Activated CD8-positive, alpha-beta memory T cell treated with anti-CD3 and anti-CD28 coated beads for 4 hours (primary cell): ENCODE data around the gene CALR.
"Not testable (repeated sequence)": the region's sequence is repeated elsewhere in the genome, so short reads cannot be mapped to it uniquely, and the experiment has no call there.

Experiments
- DNase-seq, 2 donors: peaks; one replicate each; pipeline ENCODE4 v3.0.0-alpha.2; 2020; ENCODE audit warnings: low read depth in 2 of 2

Gene CALR

DNA sequence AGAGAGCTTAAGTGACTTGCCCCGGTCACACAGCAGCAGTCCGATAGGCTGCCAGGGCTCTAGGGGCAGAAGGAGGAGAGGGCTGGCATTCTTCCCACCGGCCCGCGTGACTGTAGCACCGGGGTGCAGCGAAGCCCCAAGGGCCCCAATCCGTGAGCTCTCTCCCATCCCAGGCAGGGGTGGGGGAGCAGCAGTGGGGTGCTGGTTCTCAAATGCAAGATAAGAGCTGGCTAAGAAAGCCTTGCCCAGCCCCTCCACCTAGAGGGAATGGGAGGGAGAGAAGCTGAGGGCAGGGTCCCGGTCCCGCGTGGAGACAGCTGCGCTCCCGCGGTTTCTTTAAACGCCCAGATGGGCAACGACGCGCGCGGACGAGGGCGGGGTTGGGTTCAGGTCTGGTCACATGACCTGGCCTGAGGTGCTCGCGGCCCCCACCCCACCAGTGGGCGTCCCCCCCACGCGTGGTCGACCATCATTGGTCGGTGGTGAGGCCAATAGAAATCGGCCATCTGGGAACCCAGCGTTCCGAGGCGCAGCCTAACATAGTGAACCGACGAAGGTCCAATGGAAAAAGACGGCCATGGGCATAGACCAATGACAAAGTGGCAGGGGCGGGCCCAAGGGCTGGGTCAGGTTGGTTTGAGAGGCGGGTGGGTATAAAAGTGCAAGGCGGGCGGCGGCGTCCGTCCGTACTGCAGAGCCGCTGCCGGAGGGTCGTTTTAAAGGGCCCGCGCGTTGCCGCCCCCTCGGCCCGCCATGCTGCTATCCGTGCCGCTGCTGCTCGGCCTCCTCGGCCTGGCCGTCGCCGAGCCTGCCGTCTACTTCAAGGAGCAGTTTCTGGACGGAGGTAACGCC is at the start of gene CALR:
CALR (plus strand) TSS at position 683 of the 852 bp plus-strand sequence; CDS start at position 754, 71 bp downstream.
- peak; percentile 98 to 99 for DNase-seq

DNA sequence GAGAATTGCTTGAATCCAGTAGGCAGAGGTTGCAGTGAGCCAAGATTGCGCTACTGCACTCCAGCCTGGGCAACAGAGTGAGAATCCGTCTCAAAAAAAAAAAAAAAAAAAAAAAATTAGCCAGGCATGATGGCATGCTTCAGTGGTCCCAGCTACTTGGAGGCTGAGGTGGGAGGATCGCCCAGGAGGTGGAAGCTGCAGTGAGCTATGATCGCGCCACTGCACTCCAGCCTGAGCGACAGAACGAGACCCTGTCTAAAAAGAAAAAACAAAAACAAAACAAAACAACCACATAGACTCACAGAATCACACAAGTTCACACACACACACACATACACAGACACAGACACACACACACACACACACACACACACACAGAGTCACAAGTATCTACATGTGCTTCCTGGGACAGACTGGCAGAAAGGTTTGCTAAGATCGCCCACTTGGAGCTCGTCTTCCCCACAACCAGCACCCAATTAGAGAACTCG is 48.1 kb upstream of the CALR start:
- DNase-seq = not testable (repeated sequence)

DNA sequence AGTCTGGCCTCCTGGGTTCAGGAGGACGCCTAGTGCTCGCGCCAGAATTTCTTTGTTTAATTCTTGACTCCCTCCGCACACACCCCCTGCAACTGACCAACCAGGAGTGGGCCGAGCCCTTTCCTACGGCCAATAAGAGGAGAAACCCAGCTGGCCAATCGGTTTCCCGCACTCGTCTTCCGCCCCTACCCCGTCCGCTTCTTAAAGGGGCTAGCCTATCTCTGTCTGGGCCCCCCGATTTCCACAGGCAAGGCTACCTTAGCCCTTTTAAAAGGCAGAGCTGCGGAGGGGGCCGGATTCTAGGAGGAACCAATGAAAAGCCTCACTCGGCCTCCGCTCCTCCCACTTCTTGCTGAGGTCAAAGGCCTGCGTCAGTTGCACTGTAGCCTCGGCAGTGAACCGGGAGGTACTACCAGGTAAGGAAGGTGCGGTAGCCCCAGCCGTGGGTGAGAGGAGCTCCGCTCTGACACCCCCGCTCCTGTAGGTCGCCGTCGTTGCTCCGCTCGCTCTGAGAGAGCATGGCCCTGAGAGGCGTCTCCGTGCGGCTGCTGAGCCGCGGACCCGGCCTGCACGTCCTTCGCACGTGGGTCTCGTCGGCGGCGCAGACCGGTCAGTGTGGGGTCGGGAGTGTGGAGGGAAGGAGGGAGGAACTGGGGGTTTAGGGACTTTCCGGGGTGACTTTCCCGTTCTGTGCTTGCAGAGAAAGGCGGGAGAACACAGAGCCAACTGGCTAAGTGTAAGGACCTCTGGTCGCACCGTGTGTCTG is 47.4 kb upstream of the CALR start, which contains the start of gene GCDH:
GCDH (plus strand) TSS at position 374 of the 766 bp plus-strand sequence; CDS start at position 519, 145 bp downstream.
- DNase-seq = peak; percentile 87 to 96

DNA sequence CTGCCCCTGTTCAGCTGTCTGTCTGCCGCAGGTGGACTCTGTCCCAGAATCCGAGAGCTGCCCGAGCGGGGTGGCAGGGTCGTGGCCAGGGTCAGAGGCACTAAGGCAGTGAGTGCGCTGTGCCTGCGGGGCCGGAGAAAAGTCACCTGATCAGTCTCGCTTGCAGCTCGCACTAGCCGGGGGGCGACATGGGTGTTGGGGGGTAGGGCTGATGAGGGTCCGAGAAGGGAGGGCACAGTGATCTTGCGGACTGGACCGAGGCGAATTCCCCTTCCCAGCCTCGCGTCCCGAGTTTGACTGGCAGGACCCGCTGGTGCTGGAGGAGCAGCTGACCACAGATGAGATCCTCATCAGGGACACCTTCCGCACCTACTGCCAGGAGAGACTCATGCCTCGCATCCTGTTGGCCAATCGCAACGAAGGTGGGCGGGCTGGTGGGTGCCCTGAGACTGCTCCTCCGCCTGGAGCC is 46.8 kb upstream of the CALR start:
- DNase-seq = no peak

DNA sequence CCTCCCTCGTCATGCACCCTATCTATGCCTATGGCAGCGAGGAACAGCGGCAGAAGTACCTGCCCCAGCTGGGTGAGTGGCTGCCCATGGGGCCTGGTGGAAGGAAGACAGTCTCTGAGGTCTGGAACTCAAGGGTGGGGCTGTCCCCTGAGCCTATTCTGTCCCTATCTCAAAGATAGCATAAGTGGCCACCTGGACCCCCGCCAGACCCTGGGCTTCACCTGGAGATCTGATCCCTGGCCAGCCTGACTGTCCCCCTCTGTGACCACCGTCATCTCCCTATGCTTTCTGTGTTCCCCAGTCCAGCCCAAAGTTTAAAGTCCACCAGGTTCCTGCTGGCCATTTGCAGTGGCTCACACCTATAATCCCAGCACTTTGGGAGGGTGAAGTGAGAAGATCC is 44.8 kb upstream of the CALR start:
- no peak for DNase-seq

DNA sequence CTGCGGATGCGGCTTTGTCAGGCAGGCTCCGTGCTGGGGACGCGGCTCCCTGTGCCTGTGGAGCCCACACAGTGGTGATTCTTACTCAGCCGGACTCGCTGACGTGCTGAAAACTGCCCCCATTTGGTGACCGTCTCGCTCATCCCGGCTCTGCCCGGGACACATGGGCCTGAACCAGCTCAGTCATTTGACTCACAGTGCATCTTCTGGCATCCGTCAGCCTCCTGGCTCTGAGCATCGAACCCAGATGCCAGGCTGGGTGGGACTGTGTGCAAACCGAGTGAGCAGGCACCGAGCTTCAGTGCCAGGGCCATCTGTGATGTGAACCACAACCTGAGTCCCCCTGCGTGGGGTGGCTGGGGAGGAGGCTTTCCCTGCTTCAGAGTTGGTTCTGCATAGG is 41.9 kb upstream of the CALR start:
- DNase-seq = no peak

DNA sequence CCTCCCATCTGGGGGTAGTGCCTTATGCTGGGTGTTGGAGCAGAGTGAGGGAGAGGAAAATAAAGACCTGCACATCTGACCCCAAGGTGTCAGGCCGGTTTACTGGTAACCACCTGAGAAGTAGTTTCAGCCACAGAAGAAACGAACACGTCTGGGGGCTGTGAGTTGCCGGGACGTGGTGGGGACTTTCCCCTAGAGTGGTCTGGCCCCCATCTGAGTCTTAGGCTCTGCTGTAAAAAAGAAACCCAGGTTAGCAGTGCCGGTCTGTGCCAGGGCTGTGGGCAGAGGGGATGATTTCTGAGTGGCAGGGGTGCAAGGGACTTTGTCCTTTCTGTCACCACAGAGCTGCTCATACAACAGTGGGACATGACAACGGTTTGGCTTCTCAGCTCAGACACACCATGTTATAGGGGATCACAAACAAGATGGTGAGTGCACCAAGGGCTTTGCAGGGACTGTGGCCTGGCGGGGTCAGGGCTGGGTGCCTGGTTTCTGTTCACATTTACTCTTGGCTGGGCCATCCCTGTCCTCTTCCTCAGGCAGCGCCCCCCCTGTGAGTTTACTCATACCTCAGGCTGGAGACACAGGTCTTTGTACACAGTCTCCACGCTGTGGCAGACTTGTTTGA is 38.4 kb upstream of the CALR start:
- DNase-seq = no peak

DNA sequence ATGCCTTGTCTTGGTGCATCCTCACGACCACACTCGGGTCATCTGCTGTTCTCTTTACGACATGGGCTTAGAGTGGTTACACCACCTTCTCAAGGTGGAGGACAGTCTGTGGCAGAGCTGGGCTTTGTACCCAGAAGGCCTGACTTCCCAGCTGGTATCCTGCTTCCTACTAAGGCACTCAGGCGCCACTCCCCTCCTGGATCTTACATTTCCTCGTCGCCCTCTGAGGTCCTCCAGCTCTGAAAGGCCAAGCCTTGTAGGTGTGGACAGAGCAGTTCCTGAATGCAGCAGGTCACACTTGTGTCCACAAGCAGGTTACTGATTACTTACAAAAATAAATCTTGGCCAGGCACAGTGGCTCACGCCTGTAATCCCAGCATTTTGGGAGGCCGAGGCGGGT is 31.2 kb upstream of the CALR start:
- no peak for DNase-seq

DNA sequence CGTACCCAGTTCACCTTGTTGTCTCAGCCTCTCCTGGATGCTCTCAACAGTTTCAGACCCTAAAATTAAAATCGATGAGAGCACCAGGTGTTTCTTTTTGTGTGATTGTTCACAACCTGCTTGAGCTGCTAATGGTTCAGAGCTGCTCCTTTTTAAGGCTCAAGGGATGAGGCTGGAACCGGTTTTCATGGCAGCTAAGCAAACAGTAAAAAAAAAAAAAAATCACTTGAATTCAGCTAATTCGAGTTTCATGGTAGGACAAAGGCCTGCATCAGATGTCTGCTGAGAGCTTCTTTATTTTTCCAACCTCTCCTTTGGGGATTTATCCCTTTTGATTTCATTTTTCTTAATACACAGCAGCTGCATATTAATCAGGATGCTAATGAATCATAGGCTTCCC is 25.8 kb upstream of the CALR start:
- DNase-seq = no peak

DNA sequence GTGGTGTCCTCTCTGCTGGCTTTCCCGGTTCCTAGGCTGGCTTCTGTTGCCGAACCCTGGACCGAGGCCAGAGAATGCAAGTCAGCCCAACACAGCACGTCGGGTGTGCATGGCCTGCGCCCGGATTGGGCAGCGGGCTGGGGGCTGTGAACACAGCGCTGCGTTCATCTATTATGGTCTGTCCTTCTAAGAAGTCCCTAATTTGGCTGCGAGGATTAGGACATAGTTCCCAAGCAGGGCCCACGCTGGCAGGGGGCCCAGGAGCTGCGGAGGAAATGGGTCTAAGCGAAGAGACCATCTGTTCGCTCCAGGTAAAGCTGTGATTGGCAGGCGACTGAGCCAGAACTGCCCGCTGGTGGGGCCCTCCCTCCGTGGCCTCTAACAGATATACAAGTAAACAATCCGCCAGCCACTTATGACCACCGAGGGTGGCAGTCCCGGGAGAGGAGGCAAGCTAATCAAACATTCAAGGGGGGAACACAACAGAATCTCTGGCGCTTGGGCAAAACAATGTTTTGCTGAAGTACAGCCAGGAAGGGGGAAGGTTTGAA is 25.3 kb upstream of the CALR start:
- DNase-seq = no peak

DNA sequence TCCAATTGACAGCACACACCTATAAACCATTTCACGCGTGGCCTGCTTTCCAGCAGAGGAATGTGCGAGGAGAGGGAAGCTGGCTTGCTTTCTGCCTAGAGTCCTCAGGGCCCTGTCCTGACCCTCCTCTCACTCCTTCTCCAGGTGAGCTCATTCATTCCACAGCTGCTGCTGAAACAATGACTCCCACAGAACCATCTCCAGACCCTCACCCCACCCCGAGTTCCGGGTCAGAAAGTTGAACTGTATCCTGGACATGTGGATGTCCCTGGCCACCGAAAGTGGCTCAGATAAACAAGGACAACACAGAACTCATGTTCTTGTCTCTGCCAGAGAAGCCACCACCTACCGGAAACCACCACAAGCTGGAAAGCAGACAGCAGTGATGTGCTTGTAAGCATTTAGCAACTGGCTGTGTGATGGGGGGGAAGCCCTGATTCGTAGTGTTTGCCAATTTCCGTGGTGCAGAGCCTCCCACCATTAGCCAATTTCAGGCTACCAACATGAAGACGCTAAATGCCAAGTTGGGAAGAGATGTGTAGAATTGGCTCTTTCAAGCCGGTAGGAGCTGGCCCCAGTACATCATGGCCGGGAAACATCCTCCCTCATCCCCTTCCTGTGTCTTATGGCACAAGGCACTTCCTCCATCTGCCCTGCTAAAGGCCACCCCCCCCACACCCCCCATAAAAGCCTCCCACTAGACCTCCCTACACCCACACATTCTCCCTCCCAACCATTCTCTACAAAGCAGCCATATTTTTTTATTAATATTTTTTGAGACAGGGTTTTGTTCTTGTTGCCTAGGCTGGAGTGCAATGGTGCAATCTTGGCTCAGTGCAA is 24.3 kb upstream of the CALR start:
- DNase-seq = no peak

DNA sequence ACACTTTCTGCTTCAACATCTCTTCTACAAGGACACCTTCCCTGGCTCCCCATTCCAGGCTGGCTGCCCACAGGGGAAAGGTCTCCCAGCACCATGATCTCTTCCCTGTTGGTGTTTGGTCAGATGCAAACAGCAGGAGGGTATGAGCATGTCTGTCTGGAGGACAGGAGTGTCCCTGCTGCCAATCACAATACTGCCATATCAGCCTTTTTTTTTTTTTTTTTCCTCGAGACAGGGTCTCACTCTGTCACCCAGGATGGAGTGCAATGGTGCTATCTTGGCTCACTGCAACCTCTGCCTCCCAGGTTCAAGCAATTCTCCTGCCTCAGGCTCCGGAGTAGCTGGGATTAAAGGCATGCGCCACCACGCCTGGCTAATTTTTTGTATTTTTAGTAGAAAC is 22.5 kb upstream of the CALR start:
- not testable (repeated sequence) for DNase-seq

DNA sequence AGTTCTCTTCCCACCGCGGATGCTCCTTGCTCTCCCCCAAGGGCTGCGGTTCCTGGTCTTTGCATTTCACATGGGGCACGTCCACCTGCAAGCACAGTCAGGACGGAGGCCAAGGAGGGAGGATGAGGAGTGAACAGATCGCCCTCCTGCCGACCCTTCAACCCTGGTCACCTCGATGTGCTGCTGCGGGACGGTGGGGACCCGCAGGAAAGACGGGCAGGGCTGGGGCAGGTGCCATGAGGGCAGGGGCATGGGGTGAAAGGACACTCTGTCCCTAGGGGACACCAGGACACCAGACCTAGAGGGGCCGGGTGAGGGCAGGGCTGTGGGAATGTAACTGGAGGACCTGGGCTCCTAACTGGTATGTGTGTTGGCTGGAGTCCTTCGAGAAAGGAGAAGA is 20.2 kb upstream of the CALR start:
- no peak for DNase-seq

DNA sequence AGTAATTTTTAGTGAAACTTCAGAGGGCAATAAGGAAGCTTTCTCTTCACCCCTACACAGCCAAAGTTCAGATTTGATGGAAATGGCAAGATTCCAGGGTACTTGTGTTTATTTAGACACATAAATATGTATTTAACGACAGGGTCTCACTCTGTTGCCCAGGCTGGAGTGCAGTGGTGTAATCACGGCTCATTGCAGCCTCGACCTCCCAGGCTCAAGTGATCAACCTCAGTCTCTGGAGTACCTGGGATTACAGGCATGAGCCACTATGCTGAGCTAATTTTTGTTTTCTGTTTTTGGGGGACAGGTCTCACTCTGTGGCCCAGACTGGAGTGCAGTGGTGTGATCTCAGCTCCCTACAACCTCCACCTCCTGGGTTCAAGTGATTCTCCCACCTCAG is 17.4 kb upstream of the CALR start:
- no peak for DNase-seq

DNA sequence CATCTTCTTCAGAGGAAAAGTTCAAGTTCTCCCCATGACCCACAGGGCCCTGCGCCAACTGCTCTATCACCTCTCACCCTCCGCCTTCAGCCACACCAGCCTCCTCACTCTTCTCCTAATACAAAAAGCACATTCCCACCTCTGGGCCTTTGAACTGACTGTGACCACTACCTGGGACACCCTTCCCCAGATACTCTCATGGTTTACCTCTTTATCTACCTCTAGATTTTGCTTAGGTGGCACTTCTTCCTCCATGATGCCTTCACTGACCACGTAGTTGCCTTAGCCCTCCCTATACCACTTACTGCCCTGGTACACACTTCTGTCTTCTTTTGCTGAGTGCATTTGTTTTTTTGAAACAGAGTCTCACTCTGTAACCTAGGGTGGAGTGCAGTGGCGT is 15.4 kb upstream of the CALR start:
- no peak for DNase-seq

DNA sequence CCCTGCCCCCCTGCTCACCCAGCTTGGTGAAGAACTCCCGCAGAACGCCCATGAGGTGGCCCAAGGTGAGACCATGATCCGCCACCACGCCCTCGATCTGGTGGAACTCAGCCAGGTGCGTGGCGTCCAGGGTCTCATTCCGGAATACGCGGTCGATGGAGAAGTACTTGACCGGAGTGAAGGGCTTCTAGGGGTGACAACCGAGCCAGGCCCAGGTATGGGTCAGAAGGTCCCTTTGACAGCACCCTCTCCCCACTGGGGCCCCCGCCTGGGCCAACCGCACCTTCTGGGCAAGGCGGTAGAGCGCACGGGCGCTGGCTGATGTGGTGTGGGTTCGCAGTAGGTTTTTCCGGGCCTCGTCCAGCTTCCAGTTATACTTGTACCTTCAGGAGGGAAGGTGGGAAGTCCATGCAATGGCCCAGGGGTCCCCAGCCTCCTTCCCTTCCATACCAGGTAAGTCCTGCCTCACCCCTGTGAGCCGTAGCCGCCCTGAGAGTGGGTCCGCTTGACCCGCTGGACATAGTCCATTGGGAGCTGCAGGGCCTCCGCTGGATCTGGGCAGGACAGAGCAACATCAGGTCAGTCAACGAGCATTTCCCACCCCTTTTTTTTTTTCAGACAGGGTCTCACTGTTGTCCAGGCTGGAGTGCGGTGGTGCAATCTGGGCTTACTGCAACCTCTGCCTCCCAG is 13.6 kb upstream of the CALR start:
- no peak for DNase-seq

DNA sequence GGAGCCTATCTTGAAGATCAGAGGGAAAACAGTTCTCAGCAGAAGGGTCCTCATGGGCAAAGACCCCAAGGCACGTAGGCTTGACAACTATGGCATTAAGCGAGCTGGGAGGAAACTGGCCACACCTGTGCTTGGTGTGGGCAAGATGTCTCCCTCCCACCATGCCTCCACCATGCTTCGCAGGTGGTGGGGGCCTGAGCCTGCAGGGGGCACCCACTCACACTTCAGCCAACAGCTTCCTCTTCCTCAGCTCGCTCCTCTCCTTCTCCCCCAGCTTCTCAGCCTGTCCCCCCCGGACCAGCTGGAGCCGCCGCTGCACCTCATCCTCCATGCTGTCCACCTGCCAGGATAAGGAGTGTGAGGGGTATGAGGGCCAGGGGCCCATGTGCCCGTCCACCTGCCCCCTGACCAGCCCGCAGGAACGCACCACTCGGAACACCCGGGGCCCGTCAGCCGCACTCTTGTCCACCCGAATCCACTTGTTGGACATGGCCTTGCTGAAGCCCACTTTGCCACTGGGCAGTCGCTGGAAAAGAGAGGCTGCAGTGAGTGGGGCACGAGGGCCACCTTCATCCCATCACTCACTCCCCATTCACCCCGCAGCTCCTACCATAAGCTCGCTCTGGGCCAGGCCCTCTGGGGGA is 8.3 kb upstream of the CALR start:
- no peak for DNase-seq

DNA sequence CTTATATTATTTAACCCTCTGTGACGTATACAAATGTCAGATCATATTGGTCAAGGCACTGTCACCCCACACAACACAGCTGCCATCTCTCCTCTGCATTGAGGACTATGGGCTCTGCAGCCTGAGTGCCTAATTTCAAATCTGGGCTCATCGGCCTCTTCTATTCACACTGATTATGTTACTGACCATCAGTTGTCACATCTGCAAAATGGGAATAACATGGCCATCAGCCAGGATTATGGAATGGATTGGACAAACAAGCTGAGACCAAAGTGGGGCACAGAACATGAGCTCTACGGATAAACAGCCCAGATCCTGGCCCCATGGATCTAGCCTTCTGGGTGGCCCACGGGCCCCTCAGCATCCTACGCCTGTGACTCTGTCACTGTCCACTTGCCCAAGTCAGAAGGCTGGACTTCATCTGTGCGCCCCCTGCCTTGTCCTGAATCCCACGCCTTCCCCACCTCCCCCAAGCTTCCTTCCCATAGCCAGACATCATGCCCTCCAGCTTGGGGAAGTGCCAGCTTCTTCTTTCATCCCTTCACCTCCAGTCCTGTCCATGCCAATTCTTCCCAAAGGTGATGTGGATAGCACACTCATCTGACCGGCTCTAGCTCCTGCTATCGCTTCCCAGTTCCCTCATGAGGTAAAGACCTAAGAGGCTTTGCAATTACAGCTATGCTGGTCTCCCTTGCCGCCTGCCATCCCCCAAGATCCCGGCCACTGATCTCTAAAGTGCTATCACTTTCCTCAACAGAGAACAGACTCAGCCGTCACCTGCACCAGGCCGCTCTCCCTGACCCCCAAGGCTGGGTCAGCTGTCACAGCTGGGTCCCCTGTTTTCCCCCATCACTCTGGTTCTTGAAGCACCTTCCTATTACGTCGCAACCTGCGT is 5.8 kb upstream of the CALR start:
- DNase-seq = no peak
